Astrocyte (in vitro differentiated cells and primary cell): ENCODE data around the gene CHN2. TPM values are rescaled to one million over a fixed set of nuclear protein-coding genes. Genes with fewer than 3 reads are reported as not detected.

Experiments
- DNase-seq: peaks from one replicate; pipeline ENCODE4 v3.0.0-alpha.2; 2010; ENCODE audit warnings: low read depth
- FAIRE-seq: peaks from 2 replicates; lab custom pipeline; 2011; peaks lifted over from hg19 to GRCh38; lab: Jason Lieb, UNC
- H2AFZ ChIP-seq: 2 replicates; pipeline ENCODE4 v1.6.0; 2012; ENCODE audit warnings: low read depth, low read length, inconsistent platforms
- H3K27ac ChIP-seq: 2 replicates; pipeline ENCODE4 v1.5.1; 2011; ENCODE audit warnings: low read depth, low read length, inconsistent platforms
- H3K27me3 ChIP-seq: 2 replicates; pipeline ENCODE4 v1.6.0; 2011; ENCODE audit warnings: low read length, inconsistent platforms; ENCODE audit not compliant: insufficient read depth
- H3K36me3 ChIP-seq: 2 replicates; pipeline ENCODE4 v1.5.1; 2011; ENCODE audit warnings: low read length, inconsistent platforms; ENCODE audit not compliant: insufficient read depth
- H3K4me1 ChIP-seq: 2 replicates; pipeline ENCODE4 v1.5.1; 2011; ENCODE audit warnings: low read length, inconsistent platforms; ENCODE audit not compliant: insufficient read depth
- H3K4me2 ChIP-seq: 2 replicates; pipeline ENCODE4 v1.6.0; 2012; ENCODE audit warnings: low read length, inconsistent platforms
- H3K4me3 ChIP-seq: 2 replicates; pipeline ENCODE4 v1.5.1; 2011; ENCODE audit warnings: low read depth, mild to moderate bottlenecking, low read length, inconsistent platforms; ENCODE audit not compliant: insufficient read depth
- H3K79me2 ChIP-seq: 2 replicates; pipeline ENCODE4 v1.6.0; 2012; ENCODE audit warnings: mild to moderate bottlenecking, low read length, inconsistent platforms; ENCODE audit not compliant: insufficient read depth
- H3K9ac ChIP-seq: 2 replicates; pipeline ENCODE4 v1.6.0; 2012; ENCODE audit warnings: mild to moderate bottlenecking, low read length, inconsistent platforms
- H3K9me3 ChIP-seq: 2 replicates; pipeline ENCODE4 v1.5.1; 2012; ENCODE audit warnings: low read depth, mild to moderate bottlenecking, low read length, inconsistent platforms; ENCODE audit not compliant: insufficient read depth
- H4K20me1 ChIP-seq: 2 replicates; pipeline ENCODE4 v1.6.0; 2012; ENCODE audit warnings: low read length, inconsistent platforms; ENCODE audit not compliant: insufficient read depth
- H3K27ac Mint-ChIP-seq: one replicate; pipeline ENCODE4 v1.8.0; 2021; ENCODE audit warnings: mild to moderate bottlenecking, mixed read lengths; ENCODE audit not compliant: unreplicated experiment
- H3K27me3 Mint-ChIP-seq: one replicate; pipeline ENCODE4 v1.8.0; 2021; ENCODE audit warnings: low read depth, mixed read lengths; ENCODE audit not compliant: unreplicated experiment
- H3K36me3 Mint-ChIP-seq: one replicate; pipeline ENCODE4 v1.8.0; 2021; ENCODE audit warnings: low read depth, mixed read lengths; ENCODE audit not compliant: unreplicated experiment
- H3K4me1 Mint-ChIP-seq: one replicate; pipeline ENCODE4 v1.8.0; 2021; ENCODE audit warnings: low read depth, mixed read lengths; ENCODE audit not compliant: unreplicated experiment
- H3K4me3 Mint-ChIP-seq: one replicate; pipeline ENCODE4 v1.8.0; 2021; ENCODE audit warnings: mild to moderate bottlenecking, moderate library complexity, mixed read lengths; ENCODE audit not compliant: unreplicated experiment
- H3K9me3 Mint-ChIP-seq: one replicate; pipeline ENCODE4 v1.8.0; 2021; ENCODE audit warnings: mild to moderate bottlenecking, mixed read lengths; ENCODE audit not compliant: unreplicated experiment
- CTCF ChIP-seq: IDR thresholded peaks from 2 replicates; pipeline ENCODE4 v1.5.1; 2011; ENCODE audit warnings: low read depth, mild to moderate bottlenecking, inconsistent platforms, low read length, moderate library complexity; ENCODE audit not compliant: insufficient read depth
- EZH2 ChIP-seq: IDR thresholded peaks from 2 replicates; pipeline ENCODE4 v1.6.1; 2012; ENCODE audit warnings: mild to moderate bottlenecking, low read length, inconsistent platforms; ENCODE audit not compliant: insufficient read depth
- total RNA-seq: library from RNA; stranded (reverse); gene quantifications from 2 replicates; pipeline ENCODE4 v1.2.1, GENCODE V29; 2021

The CHN2 gene
- total RNA-seq, 1 donor from 2014 or later: 2.5 TPM

- H4K20me1 ChIP-seq: no peaks in the 10 kb centered on the region
- Mint-ChIP-seq H3K4me1 (no peaks in the 10 kb centered on the region), H3K36me3 (no peaks in the 10 kb centered on the region), H3K27me3 (no peaks in the 10 kb centered on the region), H3K9me3 (no peaks in the 10 kb centered on the region), H3K27ac (no peak overlapping the region), H3K4me3 (no peak overlapping the region)
- H3K9me3 ChIP-seq: no peaks in the 10 kb centered on the region
- H3K27ac ChIP-seq: no peak overlapping the region
- H3K27me3 ChIP-seq: peaks cover 5% of the 10 kb centered on the region
- TF ChIP-seq CTCF: no peak
- TF ChIP-seq EZH2: no peak
- H2AFZ ChIP-seq: no peak overlapping the region
- no peak for DNase-seq
- no peaks in the 10 kb centered on the region for H3K4me1 ChIP-seq
- no peak overlapping the region for H3K4me3 ChIP-seq
- no peak overlapping the region for H3K4me2 ChIP-seq
- no peak overlapping the region for H3K9ac ChIP-seq
- H3K36me3 ChIP-seq: no peaks in the 10 kb centered on the region
- H3K79me2 ChIP-seq: no peaks in the 10 kb centered on the region
- FAIRE-seq: no peak
Observed at GRCh38 chr7:29424295-29424983, 229.9 kb downstream of the CHN2 start.

GRCh38 chr7:29424984-29425309 is 230.4 kb downstream of the CHN2 start:
- peaks cover 5% of the 10 kb centered on the region for H3K27me3 ChIP-seq
- Mint-ChIP-seq H3K36me3 (no peaks in the 10 kb centered on the region), H3K4me1 (no peaks in the 10 kb centered on the region), H3K27ac (peak overlapping the region; percentile 69), H3K4me3 (no peak overlapping the region), H3K27me3 (no peaks in the 10 kb centered on the region), H3K9me3 (no peaks in the 10 kb centered on the region)
- DNase-seq (no peak), FAIRE-seq (no peak)
- no peak overlapping the region for H3K4me3 ChIP-seq
- TF ChIP-seq CTCF (no peak), EZH2 (no peak)
- H3K79me2 ChIP-seq: no peaks in the 10 kb centered on the region
- H3K9ac ChIP-seq: no peak overlapping the region
- no peak overlapping the region for H2AFZ ChIP-seq
- no peaks in the 10 kb centered on the region for H3K4me1 ChIP-seq
- H3K4me2 ChIP-seq: no peak overlapping the region
- H3K9me3 ChIP-seq: no peaks in the 10 kb centered on the region
- no peak overlapping the region for H3K27ac ChIP-seq
- H4K20me1 ChIP-seq: no peaks in the 10 kb centered on the region
- no peaks in the 10 kb centered on the region for H3K36me3 ChIP-seq

- Histone ChIP-seq H3K27me3 (peaks cover 5% of the 10 kb centered on the region), H4K20me1 (no peaks in the 10 kb centered on the region), H3K79me2 (no peaks in the 10 kb centered on the region), H3K27ac (no peak overlapping the region), H2AFZ (no peak overlapping the region), H3K36me3 (no peaks in the 10 kb centered on the region), H3K4me2 (no peak overlapping the region), H3K9ac (no peak overlapping the region), H3K4me1 (no peaks in the 10 kb centered on the region), H3K4me3 (no peak overlapping the region), H3K9me3 (no peaks in the 10 kb centered on the region)
- H3K9me3 Mint-ChIP-seq: no peaks in the 10 kb centered on the region
- no peaks in the 10 kb centered on the region for H3K36me3 Mint-ChIP-seq
- FAIRE-seq: no peak
- DNase-seq: no peak
- no peak overlapping the region for H3K4me3 Mint-ChIP-seq
- no peaks in the 10 kb centered on the region for H3K4me1 Mint-ChIP-seq
- H3K27me3 Mint-ChIP-seq: peaks cover 3% of the 10 kb centered on the region
- no peak for TF ChIP-seq EZH2
- TF ChIP-seq CTCF: no peak
- no peak overlapping the region for H3K27ac Mint-ChIP-seq
Observed at GRCh38 chr7:29426587-29426986, 232.0 kb downstream of the CHN2 start.
